Ovary (tissue), 3 donors: ENCODE data around the gene TNS4.

Experiments
- CTCF ChIP-seq, 3 donors: fragments of 450-650 bp in 2 of 3; fragments of 200-600 bp in 1 of 3; IDR thresholded peaks; one replicate each; pipeline versions ENCODE4 v1.5.1 to v1.8.0; 2016 to 2022; ENCODE audit warnings: antibody characterized with exemption in 3 of 3, mild to moderate bottlenecking in 1 of 3
- EP300 ChIP-seq: sonication (generic); formaldehyde crosslinking; IDR thresholded peaks from one replicate; pipeline ENCODE4 v1.6.1; 2017; ENCODE audit warnings: antibody characterized with exemption
- donor health status: DM: no; HTN: no; CAD: no.

DNA sequence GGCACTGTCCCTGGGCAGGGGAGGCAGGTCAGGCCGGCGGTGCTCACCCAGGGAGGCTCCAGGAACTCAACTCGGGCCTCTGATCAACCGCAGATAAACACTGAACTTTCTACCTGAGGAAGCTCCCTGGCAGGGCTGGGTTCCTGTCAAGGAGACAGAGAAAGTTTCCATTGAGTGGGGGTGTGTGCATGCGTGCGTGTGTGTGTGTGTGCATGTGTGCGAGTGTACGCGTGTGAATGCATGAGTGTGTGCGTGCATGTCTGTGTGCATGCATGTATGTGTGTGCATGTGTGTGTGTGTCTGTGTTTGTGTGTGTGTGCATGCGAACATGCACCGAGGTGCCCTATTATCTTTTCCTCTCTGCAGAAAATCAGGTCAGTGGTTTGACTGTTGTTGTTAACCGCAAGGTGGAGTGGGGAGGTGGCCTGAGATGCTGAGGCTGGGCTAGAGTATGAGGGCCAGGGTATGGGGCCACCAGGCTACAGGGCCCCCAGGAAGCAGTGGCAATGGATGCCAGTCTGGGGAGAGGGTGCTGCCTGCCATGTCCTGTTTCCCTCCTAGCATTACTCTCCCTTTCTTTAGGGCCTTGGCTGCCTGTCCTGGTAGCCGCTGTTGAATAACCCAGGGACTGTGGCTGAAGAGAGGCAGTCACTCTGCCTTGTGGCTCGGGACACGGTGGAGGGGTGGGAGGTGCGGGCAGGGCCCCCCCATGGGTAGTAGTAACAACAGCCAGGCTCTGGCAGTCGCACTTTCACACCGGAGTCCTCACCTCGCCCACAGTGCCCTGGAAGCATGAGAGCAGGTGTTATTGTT is 39.8 kb upstream of the TNS4 start:
- TF ChIP-seq CTCF (IDR thresholded peaks at IDR 0.05) (no peak), EP300 (no peak)
